Activated naive CD4-positive, alpha-beta T cell treated with anti-CD3 and anti-CD28 coated beads, Interleukin-2, amount 50 U/mL, for 72 hours (primary cell): ENCODE measurements around the gene RAD51B. TPM values are rescaled to one million over a fixed set of nuclear protein-coding genes. Genes with fewer than 3 reads are reported as not detected.

Source experiments
- ATAC-seq, 2 donors: fragments of 150-1000 bp; cut with Tn5 transposase; 2 replicates each; pipeline ENCODE4 v1.10.0; 2021; ENCODE audit warnings: mild to moderate bottlenecking in 2 of 2, moderate library complexity in 2 of 2
- DNase-seq, 2 donors: peaks; one replicate each; pipeline ENCODE4 v3.0.0; 2021 to 2022; ENCODE audit warnings: low spot score in 2 of 2
- H3K27ac Mint-ChIP-seq, 2 donors: one replicate each; pipeline ENCODE4 v1.8.0; 2022; ENCODE audit warnings: mild to moderate bottlenecking in 2 of 2, mixed read lengths in 2 of 2
- H3K36me3 Mint-ChIP-seq, 2 donors: one replicate each; pipeline ENCODE4 v1.8.0; 2022; ENCODE audit warnings: mixed read lengths in 2 of 2
- H3K9me3 Mint-ChIP-seq, 2 donors: one replicate each; pipeline ENCODE4 v1.8.0; 2022; ENCODE audit warnings: mixed read lengths in 2 of 2
- total RNA-seq, 2 donors: library from RNA; stranded (reverse); gene quantifications; one replicate each; pipeline ENCODE4 v1.2.3, GENCODE V29; 2022

Gene RAD51B
- total RNA-seq, 2 donors from 2014 or later = 36.5 to 53.0 TPM

DNA sequence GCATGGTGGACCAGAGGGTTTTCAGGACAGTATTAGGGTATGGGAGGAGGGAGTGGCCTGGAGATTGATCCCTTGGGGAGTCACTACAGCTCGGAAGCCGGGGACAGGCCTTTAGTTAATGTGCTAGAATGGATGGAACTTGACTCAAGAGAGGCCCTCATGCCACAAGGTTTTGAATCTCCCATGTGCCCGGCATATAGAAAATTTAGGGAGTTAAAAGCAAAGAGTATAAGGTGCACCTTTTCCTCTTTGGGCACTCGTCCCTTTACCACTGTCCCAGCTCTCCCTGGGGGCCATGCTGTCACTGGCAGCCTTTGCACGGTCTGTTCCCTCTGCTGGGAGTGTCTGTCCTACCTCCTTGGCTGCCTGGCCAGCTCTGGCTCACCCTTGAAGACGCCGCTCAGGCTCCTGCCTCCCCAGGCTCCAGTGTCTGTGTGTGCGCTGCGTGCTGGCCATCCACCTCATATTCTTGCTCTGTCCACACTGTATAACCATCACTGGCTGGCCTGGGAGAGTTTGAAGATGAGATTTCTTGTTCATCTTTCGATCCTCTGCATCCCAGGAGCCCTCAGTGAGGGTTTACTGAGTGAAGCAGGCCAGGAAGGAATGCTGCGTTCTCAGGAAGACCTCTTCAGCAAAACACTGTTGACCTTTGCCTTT is 811.9 kb downstream of the RAD51B start:
- DNase-seq = no peak
- H3K36me3 Mint-ChIP-seq = peaks cover 0 to 6% of the 10 kb centered on the region in 2 donors
- peaks cover 0 to 10% of the 10 kb centered on the region in 2 donors for H3K9me3 Mint-ChIP-seq
- peak overlapping the region in 1 of 2 donors; percentile 29 for H3K27ac Mint-ChIP-seq
- ATAC-seq = no peak

- ATAC-seq (no peak), DNase-seq (no peak)
- no peaks in the 10 kb centered on the region for H3K36me3 Mint-ChIP-seq
- H3K27ac Mint-ChIP-seq = no peak overlapping the region
- H3K9me3 Mint-ChIP-seq = peaks cover 0 to 6% of the 10 kb centered on the region in 2 donors
Observed at GRCh38 chr14:68632054-68632895, 812.7 kb downstream of the RAD51B start.

DNA sequence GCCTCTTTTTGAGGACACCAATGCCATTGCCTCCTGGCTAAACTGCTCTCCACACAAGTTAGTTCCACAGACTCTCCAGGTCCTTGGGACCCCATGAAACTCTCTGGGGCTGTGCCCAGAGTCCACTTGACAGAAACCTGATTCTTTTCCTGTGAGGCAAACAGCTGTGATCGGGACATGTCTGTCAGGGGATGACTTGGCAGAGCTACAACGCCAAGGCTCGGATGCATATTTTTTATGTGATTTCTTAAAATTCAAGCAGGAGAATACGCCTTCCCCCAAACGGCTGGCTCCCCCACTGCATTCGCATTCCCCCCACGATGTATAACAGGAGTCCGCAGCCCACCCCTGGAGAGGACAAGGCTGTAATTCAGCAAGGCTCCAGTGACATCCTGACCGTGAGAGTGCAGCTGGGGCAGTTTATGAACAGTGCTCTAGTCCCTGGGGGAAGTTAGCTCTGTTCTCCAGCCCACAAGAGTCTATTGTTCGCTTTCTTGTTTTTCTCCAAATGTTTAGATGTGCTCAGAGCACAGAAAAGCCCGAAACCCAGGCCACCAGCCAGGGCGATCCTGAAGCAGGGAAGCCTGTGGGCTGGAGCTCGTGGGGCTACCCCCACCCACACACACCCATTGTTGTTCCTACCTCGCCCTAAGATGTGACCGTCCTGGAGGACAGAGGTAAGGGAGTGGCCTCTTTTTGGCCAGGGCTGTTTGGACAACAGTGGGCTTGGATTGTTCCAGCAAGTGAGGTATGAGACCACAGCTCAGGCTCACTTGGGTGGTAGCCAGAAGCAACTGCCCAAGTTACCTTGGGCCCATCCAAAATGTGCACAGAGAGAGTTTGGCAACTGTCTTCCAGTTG is 813.8 kb downstream of the RAD51B start:
- ATAC-seq (no peak), DNase-seq (no peak)
- Mint-ChIP-seq H3K9me3 (no peaks in the 10 kb centered on the region), H3K27ac (no peak overlapping the region), H3K36me3 (no peaks in the 10 kb centered on the region)

GRCh38 chr14:68634332-68634731 is 814.8 kb downstream of the RAD51B start:
- Mint-ChIP-seq H3K36me3 (no peaks in the 10 kb centered on the region), H3K9me3 (no peaks in the 10 kb centered on the region), H3K27ac (no peak overlapping the region)
- no peak for ATAC-seq
- DNase-seq = no peak

DNA sequence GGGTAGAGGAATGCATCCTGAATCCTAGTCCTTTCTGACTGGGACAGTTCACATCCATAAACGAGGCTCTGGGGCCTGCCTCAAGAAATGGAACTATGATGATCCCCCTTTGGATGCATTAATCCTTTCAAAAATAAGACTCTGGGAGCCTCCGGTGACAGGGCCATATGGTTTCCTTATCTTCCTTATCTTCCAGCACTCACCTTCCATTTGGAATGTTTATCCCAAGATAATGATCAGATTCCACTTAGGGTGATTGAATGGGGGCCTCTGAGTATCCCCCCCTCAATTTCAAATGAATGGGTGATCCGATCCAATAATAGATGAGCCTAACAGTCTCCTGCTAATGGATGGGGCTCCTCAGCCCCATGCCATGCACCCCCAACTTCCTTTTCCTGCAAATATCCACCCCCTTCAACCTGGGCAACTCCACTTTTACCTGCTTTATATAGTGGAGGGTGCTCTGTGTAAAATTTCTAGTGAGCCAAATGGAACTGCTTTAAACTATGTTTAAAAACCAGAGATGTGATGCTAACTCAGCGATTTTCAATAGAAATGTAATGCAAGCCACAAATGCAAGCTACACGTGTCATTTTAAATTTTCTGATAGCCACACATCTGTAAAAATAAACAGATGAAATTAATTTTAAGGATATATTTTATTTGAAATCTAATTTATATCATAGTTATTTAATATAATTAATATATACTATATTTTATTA is 815.5 kb downstream of the RAD51B start:
- no peak for ATAC-seq
- Mint-ChIP-seq H3K27ac (peak overlapping the region in 1 of 2 donors; percentile 15), H3K9me3 (no peaks in the 10 kb centered on the region), H3K36me3 (no peaks in the 10 kb centered on the region)
- no peak for DNase-seq

GRCh38 chr14:68636597-68636996 is 817.0 kb downstream of the RAD51B start:
- no peak overlapping the region for H3K27ac Mint-ChIP-seq
- ATAC-seq (no peak), DNase-seq (no peak)
- peaks cover 0 to 13% of the 10 kb centered on the region in 2 donors for H3K9me3 Mint-ChIP-seq
- H3K36me3 Mint-ChIP-seq = peaks cover 0 to 13% of the 10 kb centered on the region in 2 donors

GRCh38 chr14:68637106-68638021 is 817.8 kb downstream of the RAD51B start:
- peak in 1 of 2 donors; percentile 72 for ATAC-seq
- Mint-ChIP-seq H3K27ac (no peak overlapping the region), H3K36me3 (peaks cover 0 to 13% of the 10 kb centered on the region in 2 donors), H3K9me3 (peaks cover 0 to 14% of the 10 kb centered on the region in 2 donors)
- no peak for DNase-seq

GRCh38 chr14:68638141-68638999 is 818.8 kb downstream of the RAD51B start:
- ATAC-seq (no peak), DNase-seq (no peak)
- peaks cover 0 to 13% of the 10 kb centered on the region in 2 donors for H3K36me3 Mint-ChIP-seq
- H3K27ac Mint-ChIP-seq = no peak overlapping the region
- H3K9me3 Mint-ChIP-seq = peaks cover 0 to 18% of the 10 kb centered on the region in 2 donors

DNA sequence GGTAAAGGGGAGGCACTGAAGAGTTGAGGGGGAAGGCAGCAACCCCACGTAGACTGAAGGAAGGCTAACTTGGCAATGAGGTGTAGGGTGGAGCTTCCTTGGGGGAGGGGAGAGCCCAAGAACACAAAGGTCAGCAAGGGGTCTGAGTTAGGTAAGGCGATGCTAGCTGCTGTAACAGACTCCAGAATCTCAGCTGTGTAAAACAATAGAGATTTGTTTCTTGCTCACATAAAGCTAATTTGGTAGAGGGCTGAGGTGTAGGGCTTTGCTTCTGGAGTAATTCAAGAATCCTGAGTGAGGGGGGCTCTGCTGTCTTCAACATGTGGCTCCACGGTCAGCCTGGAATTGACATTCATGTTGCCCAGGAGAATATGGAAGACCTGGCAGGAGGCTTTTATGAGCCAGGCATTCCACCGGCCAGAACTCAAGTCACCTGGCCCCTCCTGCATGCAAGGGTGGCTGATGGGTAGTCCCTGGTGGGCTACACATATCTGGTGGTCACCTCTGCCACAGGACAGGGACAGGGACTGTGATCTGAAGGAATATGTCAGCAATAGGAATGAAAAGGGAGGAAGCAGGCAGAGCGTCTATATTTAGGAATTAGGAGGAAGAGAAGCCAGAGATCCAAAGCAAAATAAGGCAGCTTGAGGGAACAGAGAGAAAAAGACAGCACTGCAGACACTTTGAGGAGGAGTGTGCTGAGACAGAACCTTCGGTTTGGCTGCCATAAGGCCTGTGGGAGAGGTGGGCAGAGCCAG is 819.6 kb downstream of the RAD51B start:
- ATAC-seq = no peak
- Mint-ChIP-seq H3K9me3 (peaks cover 0 to 18% of the 10 kb centered on the region in 2 donors), H3K36me3 (peaks cover 0 to 13% of the 10 kb centered on the region in 2 donors), H3K27ac (no peak overlapping the region)
- no peak for DNase-seq

GRCh38 chr14:68639758-68640574 is 820.4 kb downstream of the RAD51B start:
- Mint-ChIP-seq H3K36me3 (peaks cover 0 to 13% of the 10 kb centered on the region in 2 donors), H3K27ac (no peak overlapping the region), H3K9me3 (peaks cover 0 to 18% of the 10 kb centered on the region in 2 donors)
- no peak for ATAC-seq
- DNase-seq = no peak

DNA sequence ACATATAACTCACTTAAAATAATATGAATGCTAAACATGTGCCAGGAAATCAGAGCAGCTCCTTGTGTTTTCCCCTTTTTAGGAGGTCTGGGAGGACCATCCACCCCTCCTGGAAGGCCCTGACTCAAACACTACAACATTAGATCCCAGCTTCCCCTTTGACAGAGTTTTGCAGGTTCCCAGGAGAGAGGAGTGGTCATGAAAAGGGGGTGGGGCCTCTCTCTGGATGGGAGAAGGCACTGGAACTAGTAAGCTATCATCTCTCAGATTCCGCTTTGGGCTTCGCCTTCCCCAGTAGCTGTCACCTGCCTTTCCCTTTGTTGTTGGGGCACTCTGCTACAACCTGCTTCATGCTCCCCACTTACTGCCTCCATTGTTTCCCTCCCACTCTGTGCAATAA is 824.1 kb downstream of the RAD51B start:
- DNase-seq = no peak
- peaks cover 0 to 18% of the 10 kb centered on the region in 2 donors for H3K9me3 Mint-ChIP-seq
- no peak overlapping the region for H3K27ac Mint-ChIP-seq
- no peak for ATAC-seq
- H3K36me3 Mint-ChIP-seq = peaks cover 0 to 13% of the 10 kb centered on the region in 2 donors

DNA sequence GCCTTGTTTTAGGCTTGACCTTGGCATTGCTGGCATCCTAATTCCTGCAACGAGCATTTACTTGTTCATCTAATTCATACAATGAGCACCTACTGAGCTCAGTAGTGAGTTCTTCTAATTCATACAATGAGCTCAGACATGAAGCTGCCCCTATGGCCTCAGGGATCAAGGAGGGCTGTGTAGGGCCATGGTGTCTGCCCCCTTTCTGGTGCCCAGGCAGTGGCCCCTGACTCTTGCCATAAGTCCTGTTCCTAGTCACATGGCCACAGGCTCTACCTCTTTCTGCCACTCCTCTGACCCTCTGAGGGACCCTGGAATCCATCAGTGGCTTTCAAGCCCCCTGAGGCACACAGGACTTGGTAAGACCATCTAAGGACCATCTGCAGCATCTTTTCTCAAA is 824.5 kb downstream of the RAD51B start:
- peaks cover 0 to 18% of the 10 kb centered on the region in 2 donors for H3K9me3 Mint-ChIP-seq
- H3K27ac Mint-ChIP-seq = no peak overlapping the region
- no peak for ATAC-seq

GRCh38 chr14:68645371-68645770 is 825.8 kb downstream of the RAD51B start:
- peaks cover 0 to 10% of the 10 kb centered on the region in 2 donors for H3K36me3 Mint-ChIP-seq
- H3K27ac Mint-ChIP-seq = no peak overlapping the region
- DNase-seq (no peak), ATAC-seq (no peak)
- peaks cover 0 to 16% of the 10 kb centered on the region in 2 donors for H3K9me3 Mint-ChIP-seq

More for the DNA sequence above, 824.5 kb downstream of the RAD51B start:
- no peak for DNase-seq
- H3K36me3 Mint-ChIP-seq = peaks cover 0 to 13% of the 10 kb centered on the region in 2 donors
